Fibroblast of skin of right quadriceps (primary cell): ENCODE measurements around the gene UBAC2.

Source experiments
- DNase-seq: peaks from one replicate; pipeline ENCODE4 v3.0.0-alpha.2; 2013

The UBAC2 gene

GRCh38 chr13:99344610-99345208 is 144.1 kb downstream of the UBAC2 start:
- no peak for DNase-seq

GRCh38 chr13:99345345-99345744 is 144.7 kb downstream of the UBAC2 start:
- no peak for DNase-seq

GRCh38 chr13:99346335-99347042 is 145.8 kb downstream of the UBAC2 start:
- DNase-seq: peak; percentile 74

GRCh38 chr13:99347335-99347878 is 146.8 kb downstream of the UBAC2 start:
- no peak for DNase-seq

- DNase-seq: no peak
Observed at GRCh38 chr13:99347911-99348451, 147.3 kb downstream of the UBAC2 start.

GRCh38 chr13:99350191-99350590 is 149.5 kb downstream of the UBAC2 start:
- DNase-seq: no peak

GRCh38 chr13:99351772-99352171 is 151.1 kb downstream of the UBAC2 start:
- no peak for DNase-seq

- no peak for DNase-seq
Observed at GRCh38 chr13:99352351-99353245, 151.9 kb downstream of the UBAC2 start.

GRCh38 chr13:99353246-99353600 is 152.6 kb downstream of the UBAC2 start:
- DNase-seq: no peak

- peak; percentile 76 for DNase-seq
Observed at GRCh38 chr13:99353836-99354235, 153.2 kb downstream of the UBAC2 start.

- no peak for DNase-seq
Observed at GRCh38 chr13:99354371-99354951, 153.8 kb downstream of the UBAC2 start.

- no peak for DNase-seq
Observed at GRCh38 chr13:99355267-99356011, 154.8 kb downstream of the UBAC2 start.

- no peak for DNase-seq
Observed at GRCh38 chr13:99356012-99356261, 155.3 kb downstream of the UBAC2 start.

- peak; percentile 58 for DNase-seq
Observed at GRCh38 chr13:99356262-99357091, 155.8 kb downstream of the UBAC2 start.

- DNase-seq: peak; percentile 66
Observed at GRCh38 chr13:99357131-99357596, 156.5 kb downstream of the UBAC2 start.

GRCh38 chr13:99357941-99358340 is 157.3 kb downstream of the UBAC2 start:
- DNase-seq: no peak

- no peak for DNase-seq
Observed at GRCh38 chr13:99359528-99359927, 158.9 kb downstream of the UBAC2 start.

GRCh38 chr13:99360696-99361095 is 160.0 kb downstream of the UBAC2 start:
- DNase-seq: no peak

GRCh38 chr13:99361197-99361596 is 160.5 kb downstream of the UBAC2 start:
- no peak for DNase-seq

- DNase-seq: no peak
Observed at GRCh38 chr13:99362362-99362761, 161.7 kb downstream of the UBAC2 start.

GRCh38 chr13:99363391-99363790 is 162.7 kb downstream of the UBAC2 start:
- no peak for DNase-seq
